KMS-11 (cell line): ENCODE data around the gene KLB.

ENCODE experiments used
- H2AFZ ChIP-seq: fragments of 200-600 bp; sonication (generic); 2 replicates; pipeline ENCODE4 v1.6.1; 2016; ENCODE audit warnings: antibody characterized with exemption, mixed run types, low read depth
- H3K27ac ChIP-seq: fragments of 200-600 bp; sonication (generic); 2 replicates; pipeline ENCODE4 v1.6.1; 2016; ENCODE audit warnings: mild to moderate bottlenecking, mixed run types
- H3K27me3 ChIP-seq: fragments of 200-600 bp; sonication (generic); 2 replicates; pipeline ENCODE4 v1.6.1; 2017; ENCODE audit warnings: mild to moderate bottlenecking, low read depth, mixed run types, moderate library complexity; ENCODE audit not compliant: insufficient read depth
- H3K36me3 ChIP-seq: fragments of 200-600 bp; sonication (generic); 2 replicates; pipeline ENCODE4 v1.6.1; 2017; ENCODE audit warnings: mild to moderate bottlenecking, mixed run types; ENCODE audit not compliant: insufficient read depth
- H3K4me1 ChIP-seq: fragments of 200-600 bp; sonication (generic); 2 replicates; pipeline ENCODE4 v1.6.1; 2016; ENCODE audit warnings: mild to moderate bottlenecking, low read depth, mixed run types; ENCODE audit not compliant: poor library complexity, severe bottlenecking
- H3K4me2 ChIP-seq: fragments of 200-600 bp; sonication (generic); 2 replicates; pipeline ENCODE4 v1.7.0; 2016; ENCODE audit warnings: mild to moderate bottlenecking, mixed run types
- H3K4me3 ChIP-seq: fragments of 200-600 bp; sonication (generic); IDR thresholded peaks from 2 replicates; pipeline ENCODE4 v1.6.1; 2017; ENCODE audit warnings: low read depth, low read length, mixed read lengths; ENCODE audit not compliant: insufficient read depth
- H3K79me2 ChIP-seq: fragments of 200-600 bp; sonication (generic); 2 replicates; pipeline ENCODE4 v1.6.1; 2016; ENCODE audit warnings: low read depth, mixed run types; ENCODE audit not compliant: insufficient read depth
- H3K9ac ChIP-seq: fragments of 200-600 bp; sonication (generic); 2 replicates; pipeline ENCODE4 v1.6.1; 2016; ENCODE audit warnings: mild to moderate bottlenecking, mixed run types
- H4K20me1 ChIP-seq: fragments of 200-600 bp; sonication (generic); 2 replicates; pipeline ENCODE4 v1.6.1; 2016; ENCODE audit warnings: mild to moderate bottlenecking, mixed run types; ENCODE audit not compliant: insufficient read depth
- TF ChIP-seq, protein P1 (sequence below): fragments of 200-600 bp; sonication (generic); conservative IDR thresholded peaks from 2 replicates; pipeline ENCODE4 v1.6.1; 2017; ENCODE audit warnings: low read depth, mild to moderate bottlenecking, antibody characterized with exemption, low read length, moderate library complexity, mixed read lengths

The KLB gene

DNA sequence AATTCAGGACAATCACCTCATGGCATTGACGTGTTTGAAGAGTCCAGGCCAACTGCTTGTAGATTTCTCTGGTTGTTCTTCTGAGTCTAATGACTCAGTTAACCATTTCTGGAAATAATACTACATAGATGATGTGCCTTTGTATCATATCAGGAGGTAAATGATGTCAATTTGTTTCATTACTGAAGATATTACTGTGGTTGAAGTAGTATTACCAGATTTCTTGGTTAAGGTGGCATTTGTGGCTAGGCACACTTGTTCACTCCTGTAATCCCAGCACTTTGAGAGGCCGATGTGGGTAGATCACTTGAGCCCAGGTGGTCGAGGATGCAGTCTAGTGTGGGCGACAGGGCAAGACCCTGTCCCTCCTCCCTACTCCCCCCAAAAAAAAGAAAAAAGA lies 36.3 kb downstream of the KLB start:
- H3K9ac ChIP-seq = no peak overlapping the region
- H4K20me1 ChIP-seq = no peaks in the 10 kb centered on the region
- H3K36me3 ChIP-seq = no peaks in the 10 kb centered on the region
- no peak overlapping the region for H3K27ac ChIP-seq
- H3K4me2 ChIP-seq = no peak overlapping the region
- H2AFZ ChIP-seq = no peak overlapping the region
- H3K4me1 ChIP-seq = no peaks in the 10 kb centered on the region
- H3K27me3 ChIP-seq = no peaks in the 10 kb centered on the region
- no peak overlapping the region for H3K4me3 ChIP-seq
- H3K79me2 ChIP-seq = no peaks in the 10 kb centered on the region
- TF ChIP-seq, protein P1, sequence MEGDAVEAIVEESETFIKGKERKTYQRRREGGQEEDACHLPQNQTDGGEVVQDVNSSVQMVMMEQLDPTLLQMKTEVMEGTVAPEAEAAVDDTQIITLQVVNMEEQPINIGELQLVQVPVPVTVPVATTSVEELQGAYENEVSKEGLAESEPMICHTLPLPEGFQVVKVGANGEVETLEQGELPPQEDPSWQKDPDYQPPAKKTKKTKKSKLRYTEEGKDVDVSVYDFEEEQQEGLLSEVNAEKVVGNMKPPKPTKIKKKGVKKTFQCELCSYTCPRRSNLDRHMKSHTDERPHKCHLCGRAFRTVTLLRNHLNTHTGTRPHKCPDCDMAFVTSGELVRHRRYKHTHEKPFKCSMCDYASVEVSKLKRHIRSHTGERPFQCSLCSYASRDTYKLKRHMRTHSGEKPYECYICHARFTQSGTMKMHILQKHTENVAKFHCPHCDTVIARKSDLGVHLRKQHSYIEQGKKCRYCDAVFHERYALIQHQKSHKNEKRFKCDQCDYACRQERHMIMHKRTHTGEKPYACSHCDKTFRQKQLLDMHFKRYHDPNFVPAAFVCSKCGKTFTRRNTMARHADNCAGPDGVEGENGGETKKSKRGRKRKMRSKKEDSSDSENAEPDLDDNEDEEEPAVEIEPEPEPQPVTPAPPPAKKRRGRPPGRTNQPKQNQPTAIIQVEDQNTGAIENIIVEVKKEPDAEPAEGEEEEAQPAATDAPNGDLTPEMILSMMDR = no peak

DNA sequence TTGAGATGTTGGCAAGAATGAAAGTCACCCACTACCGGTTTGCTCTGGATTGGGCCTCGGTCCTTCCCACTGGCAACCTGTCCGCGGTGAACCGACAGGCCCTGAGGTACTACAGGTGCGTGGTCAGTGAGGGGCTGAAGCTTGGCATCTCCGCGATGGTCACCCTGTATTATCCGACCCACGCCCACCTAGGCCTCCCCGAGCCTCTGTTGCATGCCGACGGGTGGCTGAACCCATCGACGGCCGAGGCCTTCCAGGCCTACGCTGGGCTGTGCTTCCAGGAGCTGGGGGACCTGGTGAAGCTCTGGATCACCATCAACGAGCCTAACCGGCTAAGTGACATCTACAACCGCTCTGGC lies 39.7 kb downstream of the KLB start:
- H3K27ac ChIP-seq = no peak overlapping the region
- H3K4me1 ChIP-seq = no peaks in the 10 kb centered on the region
- H3K4me3 ChIP-seq = no peak overlapping the region
- TF ChIP-seq, protein P1 = no peak
- no peak overlapping the region for H2AFZ ChIP-seq
- H3K27me3 ChIP-seq = no peaks in the 10 kb centered on the region
- H4K20me1 ChIP-seq = no peaks in the 10 kb centered on the region
- H3K4me2 ChIP-seq = no peak overlapping the region
- H3K9ac ChIP-seq = no peak overlapping the region
- no peaks in the 10 kb centered on the region for H3K36me3 ChIP-seq
- H3K79me2 ChIP-seq = no peaks in the 10 kb centered on the region

DNA sequence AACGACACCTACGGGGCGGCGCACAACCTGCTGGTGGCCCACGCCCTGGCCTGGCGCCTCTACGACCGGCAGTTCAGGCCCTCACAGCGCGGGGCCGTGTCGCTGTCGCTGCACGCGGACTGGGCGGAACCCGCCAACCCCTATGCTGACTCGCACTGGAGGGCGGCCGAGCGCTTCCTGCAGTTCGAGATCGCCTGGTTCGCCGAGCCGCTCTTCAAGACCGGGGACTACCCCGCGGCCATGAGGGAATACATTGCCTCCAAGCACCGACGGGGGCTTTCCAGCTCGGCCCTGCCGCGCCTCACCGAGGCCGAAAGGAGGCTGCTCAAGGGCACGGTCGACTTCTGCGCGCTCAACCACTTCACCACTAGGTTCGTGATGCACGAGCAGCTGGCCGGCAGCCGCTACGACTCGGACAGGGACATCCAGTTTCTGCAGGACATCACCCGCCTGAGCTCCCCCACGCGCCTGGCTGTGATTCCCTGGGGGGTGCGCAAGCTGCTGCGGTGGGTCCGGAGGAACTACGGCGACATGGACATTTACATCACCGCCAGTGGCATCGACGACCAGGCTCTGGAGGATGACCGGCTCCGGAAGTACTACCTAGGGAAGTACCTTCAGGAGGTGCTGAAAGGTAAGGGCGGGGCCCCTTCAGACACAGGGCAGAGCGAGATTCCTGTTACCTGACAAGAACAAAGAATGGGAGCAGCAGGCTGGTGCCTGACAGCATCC lies 40.3 kb downstream of the KLB start:
- Histone ChIP-seq H3K79me2 (no peaks in the 10 kb centered on the region), H3K27me3 (no peaks in the 10 kb centered on the region), H3K9ac (no peak overlapping the region), H3K4me3 (no peak overlapping the region), H3K4me2 (no peak overlapping the region), H2AFZ (no peak overlapping the region), H4K20me1 (no peaks in the 10 kb centered on the region), H3K4me1 (no peaks in the 10 kb centered on the region), H3K36me3 (no peaks in the 10 kb centered on the region), H3K27ac (no peak overlapping the region)
- TF ChIP-seq, protein P1 = no peak

DNA sequence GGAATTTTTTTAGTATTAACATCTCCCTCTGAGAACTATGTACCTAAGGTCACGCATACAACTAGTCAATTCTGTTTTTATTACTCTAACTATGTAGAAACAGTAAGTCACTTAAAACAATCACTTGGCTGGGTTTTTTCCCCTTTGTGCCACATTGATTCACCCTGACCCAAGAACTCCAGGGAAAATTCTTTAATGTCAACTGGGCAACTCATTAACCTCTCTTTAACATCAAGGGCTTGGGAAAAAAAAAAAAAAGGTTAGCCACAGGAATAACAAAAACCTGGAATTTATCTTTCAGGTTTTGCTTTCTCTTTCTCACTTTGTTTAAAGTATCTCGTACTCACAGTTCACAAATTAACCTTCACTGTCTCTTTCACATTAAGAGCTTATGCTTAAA lies 43.9 kb downstream of the KLB start:
- no peak overlapping the region for H3K4me3 ChIP-seq
- no peak overlapping the region for H2AFZ ChIP-seq
- no peaks in the 10 kb centered on the region for H3K27me3 ChIP-seq
- TF ChIP-seq, protein P1 = no peak
- no peak overlapping the region for H3K9ac ChIP-seq
- no peak overlapping the region for H3K4me2 ChIP-seq
- peaks cover 2% of the 10 kb centered on the region; the same call in 1 of the 2 replicates for H3K79me2 ChIP-seq
- no peaks in the 10 kb centered on the region for H4K20me1 ChIP-seq
- peaks cover 10% of the 10 kb centered on the region; the same call in 1 of the 2 replicates for H3K36me3 ChIP-seq
- H3K27ac ChIP-seq = no peak overlapping the region
- H3K4me1 ChIP-seq = no peaks in the 10 kb centered on the region
